ENCODE measurements around the gene TTC13.
"Not testable (repeated sequence)": the region's sequence is repeated elsewhere in the genome, so short reads cannot be mapped to it uniquely, and the experiment has no call there.

The TTC13 gene

GRCh38 chr1:230987448-230987847 is 8.8 kb upstream of the TTC13 start:
- no peak for DNase-seq

- no peak for DNase-seq
These were observed 8.3 kb upstream of the TTC13 start for GRCh38 chr1:230986976-230987375.

GRCh38 chr1:230985711-230986110 is 7.0 kb upstream of the TTC13 start:
- no peak for DNase-seq

GRCh38 chr1:230984622-230985515 is 6.2 kb upstream of the TTC13 start:
- not testable (repeated sequence) for DNase-seq

GRCh38 chr1:230983811-230984210 is 5.2 kb upstream of the TTC13 start:
- no peak for DNase-seq

- no peak for DNase-seq
These were observed 4.0 kb upstream of the TTC13 start for GRCh38 chr1:230982696-230983095.

GRCh38 chr1:230979952-230980351 is 1.3 kb upstream of the TTC13 start:
- no peak for DNase-seq

- DNase-seq = no peak
These were observed 692 bp upstream of the TTC13 start for GRCh38 chr1:230979389-230979716.

- no peak for DNase-seq
These were observed 735 bp downstream of the TTC13 start for GRCh38 chr1:230977761-230978490.

GRCh38 chr1:230976825-230977747 is 1.6 kb downstream of the TTC13 start:
- DNase-seq = no peak

GRCh38 chr1:230976360-230976759 is 2.3 kb downstream of the TTC13 start:
- DNase-seq = no peak

- no peak for DNase-seq
These were observed 3.0 kb downstream of the TTC13 start for GRCh38 chr1:230975636-230976035.

GRCh38 chr1:230972855-230973271 is 5.8 kb downstream of the TTC13 start:
- no peak for DNase-seq

- no peak for DNase-seq
These were observed 6.9 kb downstream of the TTC13 start for GRCh38 chr1:230971771-230972170.

- no peak for DNase-seq
These were observed 8.2 kb downstream of the TTC13 start for GRCh38 chr1:230970432-230970831.

- DNase-seq = no peak
These were observed 12.2 kb downstream of the TTC13 start for GRCh38 chr1:230966358-230966873.

- DNase-seq = no peak
These were observed 13.1 kb downstream of the TTC13 start for GRCh38 chr1:230965535-230965934.

- DNase-seq = no peak
These were observed 13.8 kb downstream of the TTC13 start for GRCh38 chr1:230964896-230965295.

GRCh38 chr1:230958370-230958769 is 20.3 kb downstream of the TTC13 start:
- no peak for DNase-seq

- DNase-seq = no peak
These were observed 21.1 kb downstream of the TTC13 start for GRCh38 chr1:230957580-230957989.

- no peak for DNase-seq
These were observed 28.3 kb downstream of the TTC13 start for GRCh38 chr1:230950404-230950803.

- no peak for DNase-seq
These were observed 29.8 kb downstream of the TTC13 start for GRCh38 chr1:230948903-230949302.

GRCh38 chr1:230948301-230948700 is 30.4 kb downstream of the TTC13 start:
- no peak for DNase-seq

Measured in 8988T (cell line).